SK-N-SH treated with all-trans-retinoic acid at 6 μM for 48 hours (cell line): ENCODE measurements around the gene DEDD2.

ENCODE experiments used
- ATAC-seq: fragments of 200-7000 bp; cut with Tn5 transposase; 3 replicates; pipeline ENCODE4 v1.9.1; 2020; ENCODE audit warnings: mild to moderate bottlenecking, moderate library complexity
- BACH2 ChIP-seq: fragments of 250-450 bp; sonication (Bioruptor Pico); IDR thresholded peaks from 2 replicates; pipeline ENCODE4 v1.9.0; 2021; ENCODE audit warnings: mild to moderate bottlenecking, borderline replicate concordance
- CREB5 ChIP-seq: fragments of 250-450 bp; sonication (Bioruptor Pico); IDR thresholded peaks from 2 replicates; pipeline ENCODE4 v1.5.1; 2020; ENCODE audit warnings: low read depth, mild to moderate bottlenecking, moderate library complexity
- CSRNP3 ChIP-seq: fragments of 250-450 bp; sonication (Bioruptor Pico); IDR thresholded peaks from 2 replicates; pipeline ENCODE4 v1.5.1; 2021; ENCODE audit warnings: mild to moderate bottlenecking, moderate library complexity
- ESRRG ChIP-seq: fragments of 250-450 bp; sonication (Bioruptor Pico); IDR thresholded peaks from 2 replicates; pipeline ENCODE4 v1.6.1; 2021; ENCODE audit warnings: mild to moderate bottlenecking
- GLIS3 ChIP-seq: fragments of 250-450 bp; sonication (Bioruptor Pico); IDR thresholded peaks from 2 replicates; pipeline ENCODE4 v1.5.0; 2020; ENCODE audit warnings: mild to moderate bottlenecking, moderate library complexity
- OSR1 ChIP-seq: fragments of 250-450 bp; sonication (Bioruptor Pico); IDR thresholded peaks from 2 replicates; pipeline ENCODE4 v1.8.0; 2022; ENCODE audit warnings: moderate library complexity, mild to moderate bottlenecking, inconsistent platforms
- PATZ1 ChIP-seq: fragments of 250-450 bp; sonication (Bioruptor Pico); IDR thresholded peaks from 2 replicates; pipeline ENCODE4 v1.8.0; 2020; ENCODE audit warnings: mild to moderate bottlenecking, moderate library complexity, borderline replicate concordance
- PPARA ChIP-seq: fragments of 250-450 bp; sonication (Bioruptor Pico); IDR thresholded peaks from 2 replicates; pipeline ENCODE4 v1.5.0; 2020; ENCODE audit warnings: mild to moderate bottlenecking, borderline replicate concordance
- RARB ChIP-seq: fragments of 250-450 bp; sonication (Bioruptor Pico); IDR thresholded peaks from 2 replicates; pipeline ENCODE4 v1.8.0; 2021; ENCODE audit warnings: mild to moderate bottlenecking, moderate library complexity
- TOX ChIP-seq: fragments of 250-450 bp; sonication (Bioruptor Pico); IDR thresholded peaks from 2 replicates; pipeline ENCODE4 v1.8.0; 2021; ENCODE audit warnings: mild to moderate bottlenecking, moderate library complexity, borderline replicate concordance
- TSHZ2 ChIP-seq: fragments of 250-450 bp; sonication (Bioruptor Pico); IDR thresholded peaks from 2 replicates; pipeline ENCODE4 v1.5.0; 2020; ENCODE audit warnings: mild to moderate bottlenecking, moderate library complexity
- ZC3H10 ChIP-seq: fragments of 250-450 bp; sonication (Bioruptor Pico); IDR thresholded peaks from 2 replicates; pipeline ENCODE4 v1.5.1; 2021; ENCODE audit warnings: mild to moderate bottlenecking, moderate library complexity
- ZFP3 ChIP-seq: fragments of 250-450 bp; sonication (Bioruptor Pico); IDR thresholded peaks from 2 replicates; pipeline ENCODE4 v1.5.0; 2020; ENCODE audit warnings: mild to moderate bottlenecking, moderate library complexity
- ZNF565 ChIP-seq: fragments of 450-650 bp; formaldehyde crosslinking; conservative IDR thresholded peaks from 2 replicates; pipeline ENCODE4 v1.5.0; 2020; ENCODE audit warnings: low read depth, mild to moderate bottlenecking, moderate library complexity

The DEDD2 gene

DNA sequence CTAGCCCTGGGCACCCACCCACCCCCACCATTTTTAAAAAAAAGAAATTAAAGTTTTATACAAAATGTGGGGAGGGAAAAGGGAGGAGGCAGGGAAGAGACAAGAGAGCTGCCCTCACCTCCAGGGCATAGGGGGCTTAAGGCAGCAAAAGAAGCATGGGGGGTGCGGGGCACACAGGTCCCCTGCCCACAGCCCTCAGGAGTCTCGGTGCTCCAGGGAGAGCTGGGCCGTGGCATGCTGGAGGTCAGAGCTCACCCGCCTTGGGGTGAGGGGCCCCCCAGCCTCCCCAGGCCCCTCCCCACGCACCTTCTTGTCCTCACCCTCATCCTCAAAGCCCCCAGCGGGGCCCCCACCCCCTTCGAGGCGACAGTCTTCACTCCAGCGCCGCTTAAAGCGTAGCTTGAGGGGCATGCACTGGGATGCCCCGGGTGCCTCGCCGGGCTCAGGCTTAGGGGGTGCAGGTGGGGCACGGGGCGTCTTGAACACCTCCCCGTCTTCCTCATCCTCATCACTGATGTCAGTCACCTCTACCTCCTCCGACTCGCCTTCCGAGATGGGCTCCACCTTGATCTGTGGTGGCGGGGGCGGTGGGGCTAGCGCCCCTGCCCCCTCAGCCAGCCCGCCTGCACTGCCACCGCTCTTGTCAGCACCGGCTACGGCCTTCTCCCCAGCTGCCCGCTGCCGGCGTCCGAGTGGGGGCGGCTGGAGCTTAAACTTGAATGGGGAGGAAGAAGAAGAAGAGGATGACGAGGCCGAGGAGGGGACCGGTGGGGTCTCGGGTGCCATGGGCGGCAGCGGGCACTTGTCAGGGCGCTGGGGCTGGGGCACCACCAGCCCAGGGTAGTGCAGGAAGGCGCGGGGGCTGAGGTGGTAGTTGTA lies 31.0 kb upstream of the DEDD2 start (continued):
- TF ChIP-seq CSRNP3 (CRISPR knock-in tag), result no peak
- TF ChIP-seq BACH2 (CRISPR knock-in tag), result no peak

DNA sequence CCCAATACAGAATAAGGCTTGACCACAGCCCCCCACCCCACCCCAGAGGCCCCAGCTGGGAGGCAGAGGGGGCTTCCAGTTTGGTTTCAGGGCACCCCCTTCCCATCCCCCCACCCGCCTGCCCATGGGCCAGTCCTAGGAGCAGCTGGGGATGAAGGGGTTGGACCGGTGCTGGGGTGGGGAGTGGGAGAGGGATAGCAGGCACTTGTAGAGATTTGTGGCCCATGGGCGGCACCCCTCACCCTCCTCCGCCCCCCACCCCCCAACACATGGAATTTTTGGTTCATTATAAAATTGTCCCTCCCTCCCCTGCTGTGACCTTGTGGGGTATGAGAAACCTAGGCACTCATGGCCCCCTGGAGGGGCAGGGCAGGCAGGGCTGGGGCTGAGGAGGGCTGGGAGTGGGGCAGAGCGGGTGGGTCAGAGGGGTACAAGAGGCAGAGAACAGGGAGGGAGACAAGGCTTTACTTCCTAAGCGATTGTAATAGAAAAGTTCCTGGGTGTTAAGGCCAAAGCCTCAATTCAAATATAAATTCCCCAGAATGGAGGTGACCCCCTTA lies 30.2 kb upstream of the DEDD2 start:
- no peak for TF ChIP-seq PATZ1 (CRISPR knock-in tag)
- TF ChIP-seq ZFP3 (CRISPR knock-in tag), result no peak
- no peak for TF ChIP-seq ZNF565
- TF ChIP-seq PPARA (CRISPR knock-in tag), result no peak
- no peak for TF ChIP-seq RARB (CRISPR knock-in tag)
- TF ChIP-seq TSHZ2 (CRISPR knock-in tag), result no peak
- TF ChIP-seq CREB5, result no peak
- no peak for TF ChIP-seq TOX (CRISPR knock-in tag)
- no peak for TF ChIP-seq GLIS3
- TF ChIP-seq ZC3H10 (CRISPR knock-in tag), result no peak
- TF ChIP-seq OSR1, result no peak
- no peak for TF ChIP-seq CSRNP3 (CRISPR knock-in tag)
- TF ChIP-seq ESRRG, result no peak

GRCh38 chr19:42246922-42247639 lies 29.6 kb upstream of the DEDD2 start:
- TF ChIP-seq CREB5 (no peak), RARB (CRISPR knock-in tag) (no peak), GLIS3 (0 out of 2 replicates have a peak, but pooled peaks have one; percentile 12)
- ATAC-seq, result no peak

More for the DNA sequence above, 30.2 kb upstream of the DEDD2 start:
- no peak for ATAC-seq
